ENCODE data around the gene SIPA1L3.

SIPA1L3 gene

DNA sequence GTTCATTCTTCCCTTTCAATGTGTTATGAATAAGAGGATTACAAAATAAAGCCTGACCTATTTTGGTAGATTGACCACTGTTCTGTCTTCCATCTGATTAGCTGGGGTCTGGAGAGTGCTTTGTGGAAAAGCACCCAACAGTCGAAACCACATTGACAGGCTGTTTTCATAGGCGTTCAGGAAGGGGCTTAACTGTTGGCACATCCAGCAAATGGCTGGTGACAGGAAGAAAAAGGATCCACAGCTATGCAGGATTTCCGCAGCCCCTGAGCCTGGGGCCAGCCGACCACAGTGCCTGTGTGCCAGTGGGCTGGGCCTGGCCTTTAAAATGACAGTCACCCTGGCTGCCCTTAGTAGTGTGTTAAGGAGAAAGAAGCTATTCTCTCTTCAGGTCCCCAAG lies 113.3 kb downstream of the SIPA1L3 start (continued):
- TF ChIP-seq, protein P1, sequence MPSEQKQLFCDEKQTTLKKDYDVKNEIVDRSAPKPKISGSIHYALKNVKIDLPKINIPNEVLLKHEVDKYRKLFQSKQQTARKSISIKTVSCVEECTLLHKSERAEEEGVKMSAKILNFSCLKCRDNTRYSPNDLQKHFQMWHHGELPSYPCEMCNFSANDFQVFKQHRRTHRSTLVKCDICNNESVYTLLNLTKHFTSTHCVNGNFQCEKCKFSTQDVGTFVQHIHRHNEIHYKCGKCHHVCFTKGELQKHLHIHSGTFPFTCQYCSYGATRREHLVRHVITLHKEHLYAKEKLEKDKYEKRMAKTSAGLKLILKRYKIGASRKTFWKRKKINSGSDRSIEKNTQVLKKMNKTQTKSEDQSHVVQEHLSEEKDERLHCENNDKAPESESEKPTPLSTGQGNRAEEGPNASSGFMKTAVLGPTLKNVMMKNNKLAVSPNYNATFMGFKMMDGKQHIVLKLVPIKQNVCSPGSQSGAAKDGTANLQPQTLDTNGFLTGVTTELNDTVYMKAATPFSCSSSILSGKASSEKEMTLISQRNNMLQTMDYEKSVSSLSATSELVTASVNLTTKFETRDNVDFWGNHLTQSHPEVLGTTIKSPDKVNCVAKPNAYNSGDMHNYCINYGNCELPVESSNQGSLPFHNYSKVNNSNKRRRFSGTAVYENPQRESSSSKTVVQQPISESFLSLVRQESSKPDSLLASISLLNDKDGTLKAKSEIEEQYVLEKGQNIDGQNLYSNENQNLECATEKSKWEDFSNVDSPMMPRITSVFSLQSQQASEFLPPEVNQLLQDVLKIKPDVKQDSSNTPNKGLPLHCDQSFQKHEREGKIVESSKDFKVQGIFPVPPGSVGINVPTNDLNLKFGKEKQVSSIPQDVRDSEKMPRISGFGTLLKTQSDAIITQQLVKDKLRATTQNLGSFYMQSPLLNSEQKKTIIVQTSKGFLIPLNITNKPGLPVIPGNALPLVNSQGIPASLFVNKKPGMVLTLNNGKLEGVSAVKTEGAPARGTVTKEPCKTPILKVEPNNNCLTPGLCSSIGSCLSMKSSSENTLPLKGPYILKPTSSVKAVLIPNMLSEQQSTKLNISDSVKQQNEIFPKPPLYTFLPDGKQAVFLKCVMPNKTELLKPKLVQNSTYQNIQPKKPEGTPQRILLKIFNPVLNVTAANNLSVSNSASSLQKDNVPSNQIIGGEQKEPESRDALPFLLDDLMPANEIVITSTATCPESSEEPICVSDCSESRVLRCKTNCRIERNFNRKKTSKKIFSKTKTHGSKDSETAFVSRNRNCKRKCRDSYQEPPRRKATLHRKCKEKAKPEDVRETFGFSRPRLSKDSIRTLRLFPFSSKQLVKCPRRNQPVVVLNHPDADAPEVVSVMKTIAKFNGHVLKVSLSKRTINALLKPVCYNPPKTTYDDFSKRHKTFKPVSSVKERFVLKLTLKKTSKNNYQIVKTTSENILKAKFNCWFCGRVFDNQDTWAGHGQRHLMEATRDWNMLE (tag by site-specific recombination; conservative IDR thresholded peaks at IDR 0.05; ENCODE audit: low read depth) = no peak
- TF ChIP-seq, protein P2, sequence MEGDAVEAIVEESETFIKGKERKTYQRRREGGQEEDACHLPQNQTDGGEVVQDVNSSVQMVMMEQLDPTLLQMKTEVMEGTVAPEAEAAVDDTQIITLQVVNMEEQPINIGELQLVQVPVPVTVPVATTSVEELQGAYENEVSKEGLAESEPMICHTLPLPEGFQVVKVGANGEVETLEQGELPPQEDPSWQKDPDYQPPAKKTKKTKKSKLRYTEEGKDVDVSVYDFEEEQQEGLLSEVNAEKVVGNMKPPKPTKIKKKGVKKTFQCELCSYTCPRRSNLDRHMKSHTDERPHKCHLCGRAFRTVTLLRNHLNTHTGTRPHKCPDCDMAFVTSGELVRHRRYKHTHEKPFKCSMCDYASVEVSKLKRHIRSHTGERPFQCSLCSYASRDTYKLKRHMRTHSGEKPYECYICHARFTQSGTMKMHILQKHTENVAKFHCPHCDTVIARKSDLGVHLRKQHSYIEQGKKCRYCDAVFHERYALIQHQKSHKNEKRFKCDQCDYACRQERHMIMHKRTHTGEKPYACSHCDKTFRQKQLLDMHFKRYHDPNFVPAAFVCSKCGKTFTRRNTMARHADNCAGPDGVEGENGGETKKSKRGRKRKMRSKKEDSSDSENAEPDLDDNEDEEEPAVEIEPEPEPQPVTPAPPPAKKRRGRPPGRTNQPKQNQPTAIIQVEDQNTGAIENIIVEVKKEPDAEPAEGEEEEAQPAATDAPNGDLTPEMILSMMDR (tag by site-specific recombination; IDR thresholded peaks at IDR 0.05) = no peak
- TF ChIP-seq GLIS1 (tag by site-specific recombination; IDR thresholded peaks at IDR 0.05) = no peak
- no peak for TF ChIP-seq ZNF596 (tag by site-specific recombination; IDR thresholded peaks at IDR 0.05)

DNA sequence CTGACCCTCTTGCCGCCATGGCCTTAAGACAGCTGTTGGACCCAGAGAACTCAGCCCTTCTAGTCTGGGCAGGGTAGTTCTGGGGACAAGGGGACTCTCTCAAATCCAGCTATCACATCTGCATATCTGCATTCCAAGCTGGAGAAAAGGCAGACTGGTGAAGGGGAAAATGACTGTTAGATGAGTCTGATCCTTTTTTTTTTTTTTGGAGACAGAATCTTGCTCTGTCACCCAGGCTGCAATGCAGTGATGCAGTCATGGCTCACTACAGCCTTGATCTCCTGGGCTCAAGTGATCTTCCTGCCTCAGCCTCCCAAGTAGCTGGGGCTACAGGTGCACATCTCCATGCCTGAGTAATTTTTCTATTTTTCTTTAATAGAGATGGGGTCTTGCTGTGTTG lies 114.3 kb downstream of the SIPA1L3 start:
- H3K4me1 ChIP-seq (ENCODE audit: control insufficient read depth, insufficient read depth, low read length) = no peaks in the 10 kb centered on the region
- no peak overlapping the region for H3K27ac ChIP-seq (ENCODE audit: extremely low read depth, low read depth, low read length)
- POLR2A ChIA-PET = interaction anchor here (1.1 kb wide), 1 partner anchor 114 kb away, joined by 3 read pairs; the partner anchor contains the start of gene SIPA1L3
- TF ChIP-seq HOXA7 (CRISPR knock-in tag; IDR thresholded peaks at IDR 0.05; ENCODE audit: borderline replicate concordance) = no peak
- no peak for TF ChIP-seq EGR2 (tag by site-specific recombination; IDR thresholded peaks at IDR 0.05; ENCODE audit: low read depth)
- TF ChIP-seq ZNF776 (tag by site-specific recombination; IDR thresholded peaks at IDR 0.05; ENCODE audit: borderline replicate concordance) = no peak
- no peak for TF ChIP-seq IKZF3 (tag by site-specific recombination; IDR thresholded peaks at IDR 0.05)
- TF ChIP-seq ZNF292 (tag by site-specific recombination; IDR thresholded peaks at IDR 0.05; ENCODE audit: borderline replicate concordance, low read depth) = no peak
- TF ChIP-seq ZNF239 (tag by site-specific recombination; IDR thresholded peaks at IDR 0.05) = no peak
- TF ChIP-seq, protein P3, sequence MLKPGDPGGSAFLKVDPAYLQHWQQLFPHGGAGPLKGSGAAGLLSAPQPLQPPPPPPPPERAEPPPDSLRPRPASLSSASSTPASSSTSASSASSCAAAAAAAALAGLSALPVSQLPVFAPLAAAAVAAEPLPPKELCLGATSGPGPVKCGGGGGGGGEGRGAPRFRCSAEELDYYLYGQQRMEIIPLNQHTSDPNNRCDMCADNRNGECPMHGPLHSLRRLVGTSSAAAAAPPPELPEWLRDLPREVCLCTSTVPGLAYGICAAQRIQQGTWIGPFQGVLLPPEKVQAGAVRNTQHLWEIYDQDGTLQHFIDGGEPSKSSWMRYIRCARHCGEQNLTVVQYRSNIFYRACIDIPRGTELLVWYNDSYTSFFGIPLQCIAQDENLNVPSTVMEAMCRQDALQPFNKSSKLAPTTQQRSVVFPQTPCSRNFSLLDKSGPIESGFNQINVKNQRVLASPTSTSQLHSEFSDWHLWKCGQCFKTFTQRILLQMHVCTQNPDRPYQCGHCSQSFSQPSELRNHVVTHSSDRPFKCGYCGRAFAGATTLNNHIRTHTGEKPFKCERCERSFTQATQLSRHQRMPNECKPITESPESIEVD (tag by site-specific recombination; IDR thresholded peaks at IDR 0.05) = no peak
- no peak for TF ChIP-seq ZNF510 (tag by site-specific recombination; IDR thresholded peaks at IDR 0.05; ENCODE audit: insufficient replicate concordance)
- TF ChIP-seq, protein P4, sequence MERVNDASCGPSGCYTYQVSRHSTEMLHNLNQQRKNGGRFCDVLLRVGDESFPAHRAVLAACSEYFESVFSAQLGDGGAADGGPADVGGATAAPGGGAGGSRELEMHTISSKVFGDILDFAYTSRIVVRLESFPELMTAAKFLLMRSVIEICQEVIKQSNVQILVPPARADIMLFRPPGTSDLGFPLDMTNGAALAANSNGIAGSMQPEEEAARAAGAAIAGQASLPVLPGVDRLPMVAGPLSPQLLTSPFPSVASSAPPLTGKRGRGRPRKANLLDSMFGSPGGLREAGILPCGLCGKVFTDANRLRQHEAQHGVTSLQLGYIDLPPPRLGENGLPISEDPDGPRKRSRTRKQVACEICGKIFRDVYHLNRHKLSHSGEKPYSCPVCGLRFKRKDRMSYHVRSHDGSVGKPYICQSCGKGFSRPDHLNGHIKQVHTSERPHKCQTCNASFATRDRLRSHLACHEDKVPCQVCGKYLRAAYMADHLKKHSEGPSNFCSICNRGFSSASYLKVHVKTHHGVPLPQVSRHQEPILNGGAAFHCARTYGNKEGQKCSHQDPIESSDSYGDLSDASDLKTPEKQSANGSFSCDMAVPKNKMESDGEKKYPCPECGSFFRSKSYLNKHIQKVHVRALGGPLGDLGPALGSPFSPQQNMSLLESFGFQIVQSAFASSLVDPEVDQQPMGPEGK (tag by site-specific recombination; IDR thresholded peaks at IDR 0.05) = no peak
- TF ChIP-seq, protein P5, sequence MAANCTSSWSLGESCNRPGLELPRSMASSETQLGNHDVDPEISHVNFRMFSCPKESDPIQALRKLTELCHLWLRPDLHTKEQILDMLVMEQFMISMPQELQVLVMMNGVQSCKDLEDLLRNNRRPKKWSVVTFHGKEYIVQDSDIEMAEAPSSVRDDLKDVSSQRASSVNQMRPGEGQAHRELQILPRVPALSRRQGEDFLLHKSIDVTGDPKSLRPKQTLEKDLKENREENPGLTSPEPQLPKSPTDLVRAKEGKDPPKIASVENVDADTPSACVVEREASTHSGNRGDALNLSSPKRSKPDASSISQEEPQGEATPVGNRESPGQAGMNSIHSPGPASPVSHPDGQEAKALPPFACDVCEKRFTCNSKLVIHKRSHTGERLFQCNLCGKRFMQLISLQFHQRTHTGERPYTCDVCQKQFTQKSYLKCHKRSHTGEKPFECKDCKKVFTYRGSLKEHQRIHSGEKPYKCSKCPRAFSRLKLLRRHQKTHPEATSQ (tag by site-specific recombination; IDR thresholded peaks at IDR 0.05) = no peak
- TF ChIP-seq, protein P6, sequence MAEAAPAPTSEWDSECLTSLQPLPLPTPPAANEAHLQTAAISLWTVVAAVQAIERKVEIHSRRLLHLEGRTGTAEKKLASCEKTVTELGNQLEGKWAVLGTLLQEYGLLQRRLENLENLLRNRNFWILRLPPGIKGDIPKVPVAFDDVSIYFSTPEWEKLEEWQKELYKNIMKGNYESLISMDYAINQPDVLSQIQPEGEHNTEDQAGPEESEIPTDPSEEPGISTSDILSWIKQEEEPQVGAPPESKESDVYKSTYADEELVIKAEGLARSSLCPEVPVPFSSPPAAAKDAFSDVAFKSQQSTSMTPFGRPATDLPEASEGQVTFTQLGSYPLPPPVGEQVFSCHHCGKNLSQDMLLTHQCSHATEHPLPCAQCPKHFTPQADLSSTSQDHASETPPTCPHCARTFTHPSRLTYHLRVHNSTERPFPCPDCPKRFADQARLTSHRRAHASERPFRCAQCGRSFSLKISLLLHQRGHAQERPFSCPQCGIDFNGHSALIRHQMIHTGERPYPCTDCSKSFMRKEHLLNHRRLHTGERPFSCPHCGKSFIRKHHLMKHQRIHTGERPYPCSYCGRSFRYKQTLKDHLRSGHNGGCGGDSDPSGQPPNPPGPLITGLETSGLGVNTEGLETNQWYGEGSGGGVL (tag by site-specific recombination; IDR thresholded peaks at IDR 0.05) = no peak
- TF ChIP-seq, protein P7, sequence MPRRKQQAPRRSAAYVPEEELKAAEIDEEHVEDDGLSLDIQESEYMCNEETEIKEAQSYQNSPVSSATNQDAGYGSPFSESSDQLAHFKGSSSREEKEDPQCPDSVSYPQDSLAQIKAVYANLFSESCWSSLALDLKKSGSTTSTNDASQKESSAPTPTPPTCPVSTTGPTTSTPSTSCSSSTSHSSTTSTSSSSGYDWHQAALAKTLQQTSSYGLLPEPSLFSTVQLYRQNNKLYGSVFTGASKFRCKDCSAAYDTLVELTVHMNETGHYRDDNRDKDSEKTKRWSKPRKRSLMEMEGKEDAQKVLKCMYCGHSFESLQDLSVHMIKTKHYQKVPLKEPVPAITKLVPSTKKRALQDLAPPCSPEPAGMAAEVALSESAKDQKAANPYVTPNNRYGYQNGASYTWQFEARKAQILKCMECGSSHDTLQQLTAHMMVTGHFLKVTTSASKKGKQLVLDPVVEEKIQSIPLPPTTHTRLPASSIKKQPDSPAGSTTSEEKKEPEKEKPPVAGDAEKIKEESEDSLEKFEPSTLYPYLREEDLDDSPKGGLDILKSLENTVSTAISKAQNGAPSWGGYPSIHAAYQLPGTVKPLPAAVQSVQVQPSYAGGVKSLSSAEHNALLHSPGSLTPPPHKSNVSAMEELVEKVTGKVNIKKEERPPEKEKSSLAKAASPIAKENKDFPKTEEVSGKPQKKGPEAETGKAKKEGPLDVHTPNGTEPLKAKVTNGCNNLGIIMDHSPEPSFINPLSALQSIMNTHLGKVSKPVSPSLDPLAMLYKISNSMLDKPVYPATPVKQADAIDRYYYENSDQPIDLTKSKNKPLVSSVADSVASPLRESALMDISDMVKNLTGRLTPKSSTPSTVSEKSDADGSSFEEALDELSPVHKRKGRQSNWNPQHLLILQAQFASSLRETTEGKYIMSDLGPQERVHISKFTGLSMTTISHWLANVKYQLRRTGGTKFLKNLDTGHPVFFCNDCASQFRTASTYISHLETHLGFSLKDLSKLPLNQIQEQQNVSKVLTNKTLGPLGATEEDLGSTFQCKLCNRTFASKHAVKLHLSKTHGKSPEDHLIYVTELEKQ (tag by site-specific recombination; IDR thresholded peaks at IDR 0.05; ENCODE audit: borderline replicate concordance) = no peak

More for the DNA sequence above, 114.3 kb downstream of the SIPA1L3 start:
- peaks cover 0 to 3% of the 10 kb centered on the region in 2 experiments; a peak in 1 of 3 replicates for H3K36me3 ChIP-seq (ENCODE audit: control insufficient read depth in 2 of 2, insufficient read depth in 1 of 2, low read length in 2 of 2)
- H3K9me3 ChIP-seq (ENCODE audit: control insufficient read depth, insufficient read depth, low read depth, low read length) = no peaks in the 10 kb centered on the region; the same call in 1 of the 2 replicates
- no peak overlapping the region for H3K4me3 ChIP-seq (ENCODE audit: low read depth, low read length)
- CTCF ChIA-PET = interaction anchor here (0.6 to 1.3 kb wide), 4 partner anchors 9 to 205 kb away, joined by 3 to 7 read pairs (median 3); no protein-coding TSS in a partner anchor
